Spleen (tissue), 7 donors: Measurements from ENCODE around the gene ESD.

Source experiments
- POLR2A ChIP-seq, 3 donors: fragments of 450-650 bp; IDR thresholded peaks; one replicate each; pipeline ENCODE4 v1.5.1; 2017; ENCODE audit warnings: antibody characterized with exemption in 3 of 3, mild to moderate bottlenecking in 1 of 3
- POLR2AphosphoS5 ChIP-seq, 3 donors: sonication (generic); formaldehyde crosslinking; IDR thresholded peaks; one replicate each; pipeline ENCODE4 v1.5.1; 2017; ENCODE audit warnings: antibody characterized with exemption in 3 of 3
- TF ChIP-seq, protein P1 (sequence below), 11 experiments: fragments of 200-600 bp in 7 of 11; fragments of 450-650 bp in 4 of 11; sonication (generic) in 4 of 11; IDR thresholded peaks in 8 of 11; conservative IDR thresholded peaks in 3 of 11; 1 replicate in 7 of 11; 2 replicates in 4 of 11; pipeline versions ENCODE4 v1.4.0 to v1.8.0; 2016 to 2021; ENCODE audit warnings: antibody characterized with exemption in 11 of 11, inconsistent platforms in 4 of 11, mild to moderate bottlenecking in 1 of 11
- donor health status: DM: no; HTN: no; CAD: no; lungs with moderate emphysema.
- donor health status: DM: no; HTN: no; CAD: no.
- donor health status: DM: no; HTN: no; CAD: no.

DNA sequence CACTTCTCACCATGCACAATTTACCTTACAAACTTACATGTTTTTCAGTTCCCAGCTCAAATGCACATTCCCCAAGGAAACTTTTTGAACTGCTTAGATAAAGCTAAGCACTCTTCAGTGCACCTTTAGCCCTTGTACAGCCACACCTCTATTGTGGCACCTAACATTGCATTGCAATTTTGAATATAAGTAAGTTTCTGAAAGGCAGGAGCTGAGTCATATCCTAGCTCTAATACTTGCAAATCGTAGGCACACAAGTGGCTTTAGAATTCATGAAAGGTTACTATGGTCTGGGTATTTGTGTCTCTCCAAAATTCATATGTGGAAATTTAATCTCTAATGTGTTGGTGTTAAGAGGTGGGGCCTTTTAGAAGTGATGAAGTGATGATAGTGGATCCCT, 4.9 kb upstream of the ESD start:
- TF ChIP-seq, protein P1, sequence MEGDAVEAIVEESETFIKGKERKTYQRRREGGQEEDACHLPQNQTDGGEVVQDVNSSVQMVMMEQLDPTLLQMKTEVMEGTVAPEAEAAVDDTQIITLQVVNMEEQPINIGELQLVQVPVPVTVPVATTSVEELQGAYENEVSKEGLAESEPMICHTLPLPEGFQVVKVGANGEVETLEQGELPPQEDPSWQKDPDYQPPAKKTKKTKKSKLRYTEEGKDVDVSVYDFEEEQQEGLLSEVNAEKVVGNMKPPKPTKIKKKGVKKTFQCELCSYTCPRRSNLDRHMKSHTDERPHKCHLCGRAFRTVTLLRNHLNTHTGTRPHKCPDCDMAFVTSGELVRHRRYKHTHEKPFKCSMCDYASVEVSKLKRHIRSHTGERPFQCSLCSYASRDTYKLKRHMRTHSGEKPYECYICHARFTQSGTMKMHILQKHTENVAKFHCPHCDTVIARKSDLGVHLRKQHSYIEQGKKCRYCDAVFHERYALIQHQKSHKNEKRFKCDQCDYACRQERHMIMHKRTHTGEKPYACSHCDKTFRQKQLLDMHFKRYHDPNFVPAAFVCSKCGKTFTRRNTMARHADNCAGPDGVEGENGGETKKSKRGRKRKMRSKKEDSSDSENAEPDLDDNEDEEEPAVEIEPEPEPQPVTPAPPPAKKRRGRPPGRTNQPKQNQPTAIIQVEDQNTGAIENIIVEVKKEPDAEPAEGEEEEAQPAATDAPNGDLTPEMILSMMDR (IDR thresholded peaks at IDR 0.05 in 8 of 11, conservative IDR thresholded peaks at IDR 0.05 in 3 of 11), result no peak
- TF ChIP-seq POLR2AphosphoS5 (IDR thresholded peaks at IDR 0.05), result no peak
- no peak for TF ChIP-seq POLR2A (IDR thresholded peaks at IDR 0.05)
